Endodermal cell (in vitro differentiated cells): ENCODE measurements around the gene APOA5. TPM values are rescaled to one million over a fixed set of nuclear protein-coding genes. Genes with fewer than 3 reads are reported as not detected.

Source experiments
- DNase-seq: peaks from one replicate; pipeline ENCODE4 v3.0.0-alpha.2; 2017
- H3K27ac ChIP-seq: 2 replicates; pipeline ENCODE4 v1.5.1; 2013; ENCODE audit warnings: mild to moderate bottlenecking, low read depth, low read length, moderate library complexity
- H3K27me3 ChIP-seq: 2 replicates; pipeline ENCODE4 v1.6.1; 2013; ENCODE audit warnings: mild to moderate bottlenecking, low read length, moderate library complexity; ENCODE audit not compliant: insufficient read depth, control insufficient read depth, poor library complexity, severe bottlenecking
- H3K36me3 ChIP-seq: 2 replicates; pipeline ENCODE4 v1.7.0; 2013; ENCODE audit warnings: mild to moderate bottlenecking, low read length, moderate library complexity; ENCODE audit not compliant: control insufficient read depth, insufficient read depth
- H3K4me1 ChIP-seq: one replicate; pipeline ENCODE4 v1.7.0; 2013; ENCODE audit warnings: low read length; ENCODE audit not compliant: control insufficient read depth, insufficient read depth
- H3K4me3 ChIP-seq: 2 replicates; pipeline ENCODE4 v1.5.1; 2013; ENCODE audit warnings: mild to moderate bottlenecking, low read length, moderate library complexity
- H3K9ac ChIP-seq: 2 replicates; pipeline ENCODE4 v1.6.1; 2013; ENCODE audit warnings: mild to moderate bottlenecking, low read length, moderate library complexity; ENCODE audit not compliant: poor library complexity, severe bottlenecking; ENCODE audit errors: extremely low read depth
- H3K9me3 ChIP-seq: 2 replicates; pipeline ENCODE4 v1.6.1; 2013; ENCODE audit warnings: mild to moderate bottlenecking, low read length, moderate library complexity; ENCODE audit not compliant: control insufficient read depth
- H3K27ac Mint-ChIP-seq: 2 replicates; pipeline ENCODE4 v1.8.0; 2020; ENCODE audit warnings: mixed read lengths
- H3K27me3 Mint-ChIP-seq: 2 replicates; pipeline ENCODE4 v1.8.0; 2021; ENCODE audit warnings: mild to moderate bottlenecking, mixed read lengths; ENCODE audit not compliant: insufficient read depth
- H3K36me3 Mint-ChIP-seq: 2 replicates; pipeline ENCODE4 v1.8.0; 2020; ENCODE audit warnings: low read depth, mixed read lengths
- H3K4me1 Mint-ChIP-seq: 2 replicates; pipeline ENCODE4 v1.8.0; 2020; ENCODE audit warnings: mixed read lengths
- H3K4me3 Mint-ChIP-seq: 2 replicates; pipeline ENCODE4 v1.8.0; 2020; ENCODE audit warnings: mild to moderate bottlenecking, moderate library complexity, mixed read lengths
- H3K9me3 Mint-ChIP-seq: 2 replicates; pipeline ENCODE4 v1.8.0; 2020; ENCODE audit warnings: mild to moderate bottlenecking, mixed read lengths
- WGBS, 2 experiments: methylation state at CpG; one replicate each; pipeline versions ENCODE4 v1.1.5 to v1.1.7; 2013; ENCODE audit warnings: missing lambda C conversion rate in 2 of 2, mixed read lengths in 1 of 2; ENCODE audit not compliant: insufficient coverage in 1 of 2, insufficient read length in 1 of 2; 5-methylcytosine and 5-hydroxymethylcytosine counted together
- total RNA-seq, 2 donors: library from RNA; stranded (reverse); fragmentation: NEBNext Ultra II Directional in 1 of 2; extraction: Animal tissue kit (Norgen Biotek cat#: 25700) in 1 of 2; gene quantifications; 2 replicates in 1 of 2; 3 replicates in 1 of 2; pipeline ENCODE4 v1.2.1, GENCODE V29; 2021
- TF ChIP-seq, protein P1 (sequence below): fragments of 200-600 bp; sonication (generic); conservative IDR thresholded peaks from 2 replicates; pipeline ENCODE4 v1.5.0; 2021; ENCODE audit warnings: antibody characterized with exemption, mild to moderate bottlenecking

Gene APOA5
- total RNA-seq, 2 donors from 2014 or later, result not detected

DNA sequence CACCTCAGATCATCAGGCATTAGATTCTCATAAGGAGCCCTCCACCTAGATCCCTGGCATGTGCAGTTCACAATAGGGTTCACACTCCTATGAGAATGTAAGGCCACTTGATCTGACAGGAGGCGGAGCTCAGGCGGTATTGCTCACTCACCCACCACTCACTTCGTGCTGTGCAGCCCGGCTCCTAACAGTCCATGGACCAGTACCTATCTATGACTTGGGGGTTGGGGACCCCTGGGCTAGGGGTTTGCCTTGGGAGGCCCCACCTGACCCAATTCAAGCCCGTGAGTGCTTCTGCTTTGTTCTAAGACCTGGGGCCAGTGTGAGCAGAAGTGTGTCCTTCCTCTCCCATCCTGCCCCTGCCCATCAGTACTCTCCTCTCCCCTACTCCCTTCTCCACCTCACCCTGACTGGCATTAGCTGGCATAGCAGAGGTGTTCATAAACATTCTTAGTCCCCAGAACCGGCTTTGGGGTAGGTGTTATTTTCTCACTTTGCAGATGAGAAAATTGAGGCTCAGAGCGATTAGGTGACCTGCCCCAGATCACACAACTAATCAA lies 40.2 kb upstream of the APOA5 start:
- peaks cover 13% of the 10 kb centered on the region for H3K4me1 Mint-ChIP-seq
- H3K36me3 ChIP-seq, result no peaks in the 10 kb centered on the region
- H3K9me3 ChIP-seq, result no peaks in the 10 kb centered on the region
- H3K27ac Mint-ChIP-seq, result no peak overlapping the region
- H3K27me3 Mint-ChIP-seq, result peaks cover 13% of the 10 kb centered on the region
- H3K4me3 Mint-ChIP-seq, result no peak overlapping the region
- peaks cover 2% of the 10 kb centered on the region for H3K36me3 Mint-ChIP-seq
- WGBS, 2 experiments, result 93 to 94% methylated on average over 3 to 7 of the region's 7 CpGs
- peaks cover 23% of the 10 kb centered on the region for H3K4me1 ChIP-seq
- H3K27me3 ChIP-seq, result no peaks in the 10 kb centered on the region
- peaks cover 11% of the 10 kb centered on the region for H3K9me3 Mint-ChIP-seq
- no peak overlapping the region for H3K9ac ChIP-seq
- no peak overlapping the region for H3K27ac ChIP-seq
- TF ChIP-seq, protein P1, sequence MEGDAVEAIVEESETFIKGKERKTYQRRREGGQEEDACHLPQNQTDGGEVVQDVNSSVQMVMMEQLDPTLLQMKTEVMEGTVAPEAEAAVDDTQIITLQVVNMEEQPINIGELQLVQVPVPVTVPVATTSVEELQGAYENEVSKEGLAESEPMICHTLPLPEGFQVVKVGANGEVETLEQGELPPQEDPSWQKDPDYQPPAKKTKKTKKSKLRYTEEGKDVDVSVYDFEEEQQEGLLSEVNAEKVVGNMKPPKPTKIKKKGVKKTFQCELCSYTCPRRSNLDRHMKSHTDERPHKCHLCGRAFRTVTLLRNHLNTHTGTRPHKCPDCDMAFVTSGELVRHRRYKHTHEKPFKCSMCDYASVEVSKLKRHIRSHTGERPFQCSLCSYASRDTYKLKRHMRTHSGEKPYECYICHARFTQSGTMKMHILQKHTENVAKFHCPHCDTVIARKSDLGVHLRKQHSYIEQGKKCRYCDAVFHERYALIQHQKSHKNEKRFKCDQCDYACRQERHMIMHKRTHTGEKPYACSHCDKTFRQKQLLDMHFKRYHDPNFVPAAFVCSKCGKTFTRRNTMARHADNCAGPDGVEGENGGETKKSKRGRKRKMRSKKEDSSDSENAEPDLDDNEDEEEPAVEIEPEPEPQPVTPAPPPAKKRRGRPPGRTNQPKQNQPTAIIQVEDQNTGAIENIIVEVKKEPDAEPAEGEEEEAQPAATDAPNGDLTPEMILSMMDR, result no peak
- H3K4me3 ChIP-seq, result no peak overlapping the region
- DNase-seq, result no peak

- Histone ChIP-seq H3K4me3 (no peak overlapping the region), H3K27me3 (no peaks in the 10 kb centered on the region), H3K36me3 (no peaks in the 10 kb centered on the region), H3K27ac (no peak overlapping the region), H3K9me3 (no peaks in the 10 kb centered on the region), H3K4me1 (peaks cover 10% of the 10 kb centered on the region), H3K9ac (no peak overlapping the region)
- 95 to 100% methylated on average over 4 to 17 of the region's 17 CpGs for WGBS, 2 experiments
- H3K36me3 Mint-ChIP-seq, result peaks cover 2% of the 10 kb centered on the region
- H3K27ac Mint-ChIP-seq, result no peak overlapping the region
- no peak for DNase-seq
- H3K27me3 Mint-ChIP-seq, result peaks cover 13% of the 10 kb centered on the region
- H3K4me1 Mint-ChIP-seq, result peaks cover 6% of the 10 kb centered on the region
- no peak overlapping the region for H3K4me3 Mint-ChIP-seq
- TF ChIP-seq, protein P1, result no peak
- peaks cover 11% of the 10 kb centered on the region for H3K9me3 Mint-ChIP-seq
These were observed 38.7 kb upstream of the APOA5 start for GRCh38 chr11:116830184-116830912.

GRCh38 chr11:116829525-116830183 lies 38.0 kb upstream of the APOA5 start, which contains the start of gene APOC3:
APOC3 (plus strand) TSS chr11:116829907; CDS start chr11:116830583, 676 bp downstream.
- Mint-ChIP-seq H3K36me3 (no peaks in the 10 kb centered on the region), H3K4me1 (peaks cover 2% of the 10 kb centered on the region), H3K4me3 (no peak within 1 kb of the TSS), H3K9me3 (peaks cover 11% of the 10 kb centered on the region), H3K27me3 (peaks cover 11% of the 10 kb centered on the region), H3K27ac (no peak within 1 kb of the TSS)
- DNase-seq, result no peak
- H3K27ac ChIP-seq, result no peak within 1 kb of the TSS
- H3K9me3 ChIP-seq, result no peaks in the 10 kb centered on the region
- no peak within 1 kb of the TSS for H3K4me3 ChIP-seq
- no peaks in the 10 kb centered on the region for H3K27me3 ChIP-seq
- H3K36me3 ChIP-seq, result no peaks in the 10 kb centered on the region
- H3K9ac ChIP-seq, result no peak within 1 kb of the TSS
- peaks cover 10% of the 10 kb centered on the region for H3K4me1 ChIP-seq
- TF ChIP-seq, protein P1, result no peak
- 91 to 93% methylated on average over 4 to 9 of the region's 9 CpGs for WGBS, 2 experiments
